Measurements from ENCODE around the gene PTPN14.

- TF ChIP-seq CTCF (IDR thresholded peaks at IDR 0.05) (no peak), SIN3A (IDR thresholded peaks at IDR 0.05; ENCODE audit: borderline replicate concordance, insufficient read depth, low read depth, low read length) (no peak), POLR2AphosphoS5 (IDR thresholded peaks at IDR 0.05; ENCODE audit: low read depth, low read length) (no peak), TCF7L2 (IDR thresholded peaks at IDR 0.05; ENCODE audit: low read depth, low read length) (no peak)
Observed at GRCh38 chr1:214500340-214501055, 50.9 kb downstream of the PTPN14 start.

All from Panc1 (cell line).